Measurements from ENCODE around the gene IL23A. TPM values are rescaled to one million over a fixed set of nuclear protein-coding genes. Genes with fewer than 3 reads are reported as not detected.

The IL23A gene
- polyA plus RNA-seq, 3 donors, result 1.0 to 4.8 (median 1.6) TPM

GRCh38 chr12:56351325-56351724 is 12.6 kb downstream of the IL23A start:
- H2AFZ ChIP-seq (ENCODE audit: insufficient read depth, low read depth, low read length, poor library complexity, severe bottlenecking), result no peak overlapping the region
- H3K27me3 ChIP-seq (ENCODE audit: control insufficient read depth in 2 of 2, insufficient read depth in 2 of 2, low read length in 2 of 2), result no peaks in the 10 kb centered on the region
- Mint-ChIP-seq H3K9me3 (no peaks in the 10 kb centered on the region), H3K27ac (peak overlapping the region in 1 of 7 donors; percentile 3), H3K4me3 (no peak overlapping the region), H3K4me1 (no peaks in the 10 kb centered on the region), H3K36me3 (peaks cover 81 to 94% of the 10 kb centered on the region in 2 donors), H3K27me3 (ENCODE audit: low read depth in 3 of 3) (no peaks in the 10 kb centered on the region)
- H3K4me1 ChIP-seq (ENCODE audit: control insufficient read depth in 1 of 2, insufficient read depth in 2 of 2, low read length in 2 of 2), result no peaks in the 10 kb centered on the region
- H3K36me3 ChIP-seq (replicated peaks in 1 of 2; ENCODE audit: control insufficient read depth in 1 of 2, insufficient read depth in 2 of 2, low read length in 2 of 2), result peaks cover 92 to 98% of the 10 kb centered on the region in 2 donors
- no peak overlapping the region for H3K4me3 ChIP-seq (replicated peaks in 1 of 3; ENCODE audit: low read depth in 2 of 3, low read length in 3 of 3)
- H3K4me2 ChIP-seq (replicated peaks; ENCODE audit: extremely low read depth, low read length, poor library complexity, severe bottlenecking), result no peak overlapping the region
- no peak for TF ChIP-seq CTCF (IDR thresholded peaks at IDR 0.05)
- H3K27ac ChIP-seq (ENCODE audit: low read depth in 1 of 2, low read length in 2 of 2), result peak overlapping the region in 1 of 2 donors; percentile 43
- no peaks in the 10 kb centered on the region for H3K9me3 ChIP-seq (replicated peaks in 1 of 2; ENCODE audit: control insufficient read depth in 1 of 2, insufficient read depth in 1 of 2, low read length in 2 of 2)
- H3K9ac ChIP-seq (ENCODE audit: insufficient read depth, low read length, poor library complexity, severe bottlenecking), result no peak overlapping the region
- DNase-seq, result no peak
- peaks cover 63% of the 10 kb centered on the region for H4K20me1 ChIP-seq (ENCODE audit: insufficient read depth, low read length)
- WGBS (ENCODE audit: insufficient coverage), result 95% methylated on average over 2 of the region's 2 CpGs
- intact Hi-C loops (cut with micrococcal nuclease), result no loop called here
- peaks cover 22% of the 10 kb centered on the region for H3K79me2 ChIP-seq (ENCODE audit: insufficient read depth, low read length)

- Mint-ChIP-seq H3K4me1 (peaks cover 26% of the 10 kb centered on the region), H3K27ac (peak overlapping the region; percentile 87 to 97 (median 95)), H3K36me3 (peaks cover 27 to 32% of the 10 kb centered on the region in 2 donors), H3K9me3 (no peaks in the 10 kb centered on the region), H3K27me3 (ENCODE audit: low read depth in 3 of 3) (peaks cover 0 to 2% (median 1%) of the 10 kb centered on the region in 3 donors), H3K4me3 (peak overlapping the region; percentile 87 to 94)
- no CpG with 5 or more reads among the region's 1 CpG for WGBS (ENCODE audit: insufficient coverage)
- H3K27ac ChIP-seq (ENCODE audit: low read depth in 1 of 2, low read length in 2 of 2), result peak overlapping the region; percentile 74 to 89
- peaks cover 25% of the 10 kb centered on the region in 2 donors for H3K36me3 ChIP-seq (replicated peaks in 1 of 2; ENCODE audit: control insufficient read depth in 1 of 2, insufficient read depth in 2 of 2, low read length in 2 of 2)
- no peaks in the 10 kb centered on the region for H3K9me3 ChIP-seq (replicated peaks in 1 of 2; ENCODE audit: control insufficient read depth in 1 of 2, insufficient read depth in 1 of 2, low read length in 2 of 2)
- peak overlapping the region; percentile 89 to 97 (median 89) for H3K4me3 ChIP-seq (replicated peaks in 1 of 3; ENCODE audit: low read depth in 2 of 3, low read length in 3 of 3)
- intact Hi-C loops (cut with micrococcal nuclease), result no loop called here
- no peak for TF ChIP-seq CTCF (IDR thresholded peaks at IDR 0.05)
- peak in 2 of 3 donors; percentile 40 to 41 for DNase-seq
- H3K4me1 ChIP-seq (ENCODE audit: control insufficient read depth in 1 of 2, insufficient read depth in 2 of 2, low read length in 2 of 2), result peaks cover 19 to 23% of the 10 kb centered on the region in 2 donors
- peaks cover 57% of the 10 kb centered on the region for H3K79me2 ChIP-seq (ENCODE audit: insufficient read depth, low read length)
- peaks cover 49% of the 10 kb centered on the region for H4K20me1 ChIP-seq (ENCODE audit: insufficient read depth, low read length)
- H2AFZ ChIP-seq (ENCODE audit: insufficient read depth, low read depth, low read length, poor library complexity, severe bottlenecking), result peak overlapping the region; percentile 82
- peak overlapping the region; percentile 95 for H3K4me2 ChIP-seq (replicated peaks; ENCODE audit: extremely low read depth, low read length, poor library complexity, severe bottlenecking)
- H3K9ac ChIP-seq (ENCODE audit: insufficient read depth, low read length, poor library complexity, severe bottlenecking), result peak overlapping the region; percentile 76
- no peaks in the 10 kb centered on the region for H3K27me3 ChIP-seq (ENCODE audit: control insufficient read depth in 2 of 2, insufficient read depth in 2 of 2, low read length in 2 of 2)
These were observed 20.3 kb downstream of the IL23A start for GRCh38 chr12:56358836-56359532.

Measured in CD14-positive monocyte (primary cell).